SK-N-MC (cell line): Measurements from ENCODE around the gene TSPAN12.

ENCODE experiments used
- EZH2 ChIP-seq: fragments of 200-600 bp; sonication (generic); IDR thresholded peaks from one replicate; pipeline ENCODE4 v1.6.1; 2017; ENCODE audit warnings: antibody characterized with exemption
- POLR2AphosphoS5 ChIP-seq: IDR thresholded peaks from 2 replicates; pipeline ENCODE4 v1.6.1; 2012; ENCODE audit warnings: mild to moderate bottlenecking, low read depth, low read length, borderline replicate concordance

GRCh38 chr7:120867932-120868331 lies 10.0 kb upstream of the TSPAN12 start:
- TF ChIP-seq EZH2, result no peak
- no peak for TF ChIP-seq POLR2AphosphoS5
